ENCODE measurements around the gene SLC38A7. TPM values are rescaled to one million over a fixed set of nuclear protein-coding genes. Genes with fewer than 3 reads are reported as not detected.
"Not testable (repeated sequence)": the region's sequence is repeated elsewhere in the genome, so short reads cannot be mapped to it uniquely, and the experiment has no call there.

SLC38A7 gene
- total RNA-seq, 1 donor, result 42.3 TPM

- TF ChIP-seq CTCF (IDR thresholded peaks at IDR 0.05; ENCODE audit: insufficient read depth, low read depth, low read length), result peak; percentile 74
- peak; percentile 86 for DNase-seq (ENCODE audit: low read depth)
- no peak overlapping the region for H3K4me3 ChIP-seq (ENCODE audit: low read depth, low read length)
Observed at GRCh38 chr16:58661199-58661830, 23.3 kb downstream of the SLC38A7 start.

- not testable (repeated sequence) for DNase-seq (ENCODE audit: low read depth); H3K4me3 ChIP-seq (ENCODE audit: low read depth, low read length)
Observed at GRCh38 chr16:58659911-58660310, 24.7 kb downstream of the SLC38A7 start.

- peak; percentile 61 for DNase-seq (ENCODE audit: low read depth)
- no peak for TF ChIP-seq CTCF (IDR thresholded peaks at IDR 0.05; ENCODE audit: insufficient read depth, low read depth, low read length)
- no peak overlapping the region for H3K4me3 ChIP-seq (ENCODE audit: low read depth, low read length)
Observed at GRCh38 chr16:58658796-58659211, 25.8 kb downstream of the SLC38A7 start.

GRCh38 chr16:58656899-58657298 lies 27.7 kb downstream of the SLC38A7 start:
- no peak for TF ChIP-seq CTCF (IDR thresholded peaks at IDR 0.05; ENCODE audit: insufficient read depth, low read depth, low read length)
- H3K4me3 ChIP-seq (ENCODE audit: low read depth, low read length), result no peak overlapping the region
- no peak for DNase-seq (ENCODE audit: low read depth)

- no peak for TF ChIP-seq CTCF (IDR thresholded peaks at IDR 0.05; ENCODE audit: insufficient read depth, low read depth, low read length)
- H3K4me3 ChIP-seq (ENCODE audit: low read depth, low read length), result no peak overlapping the region
- DNase-seq (ENCODE audit: low read depth), result no peak
Observed at GRCh38 chr16:58655215-58655596, 29.4 kb downstream of the SLC38A7 start.

GRCh38 chr16:58654560-58655214 lies 29.9 kb downstream of the SLC38A7 start:
- DNase-seq (ENCODE audit: low read depth), result no peak
- no peak overlapping the region for H3K4me3 ChIP-seq (ENCODE audit: low read depth, low read length)
- no peak for TF ChIP-seq CTCF (IDR thresholded peaks at IDR 0.05; ENCODE audit: insufficient read depth, low read depth, low read length)

- peak; percentile 51 for DNase-seq (ENCODE audit: low read depth)
- H3K4me3 ChIP-seq (ENCODE audit: low read depth, low read length), result no peak overlapping the region
- no peak for TF ChIP-seq CTCF (IDR thresholded peaks at IDR 0.05; ENCODE audit: insufficient read depth, low read depth, low read length)
Observed at GRCh38 chr16:58652741-58653140, 31.8 kb downstream of the SLC38A7 start.

Data from fibroblast of villous mesenchyme (primary cell).